ENCODE results near the gene UBE2U.

The UBE2U gene

GRCh38 chr1:64295561-64295960 is 92.1 kb downstream of the UBE2U start:
- DNase-seq, result no peak

- no peak for DNase-seq
Observed at GRCh38 chr1:64296459-64296858, 93.0 kb downstream of the UBE2U start.

GRCh38 chr1:64302194-64302593 is 98.8 kb downstream of the UBE2U start:
- no peak for DNase-seq

GRCh38 chr1:64302971-64303370 is 99.5 kb downstream of the UBE2U start:
- no peak for DNase-seq

GRCh38 chr1:64304823-64305222 is 101.4 kb downstream of the UBE2U start:
- DNase-seq, result no peak

GRCh38 chr1:64308866-64309265 is 105.4 kb downstream of the UBE2U start:
- DNase-seq, result no peak

GRCh38 chr1:64309431-64309831 is 106.0 kb downstream of the UBE2U start:
- no peak for DNase-seq

GRCh38 chr1:64310760-64311159 is 107.3 kb downstream of the UBE2U start:
- DNase-seq, result no peak

GRCh38 chr1:64312431-64312830 is 109.0 kb downstream of the UBE2U start:
- DNase-seq, result no peak

- no peak for DNase-seq
Observed at GRCh38 chr1:64315402-64315801, 112.0 kb downstream of the UBE2U start.
